Loucy (cell line): ENCODE measurements around the gene FOXK1.

Experiments used
- H2AFZ ChIP-seq: fragments of 200-600 bp; sonication (generic); 2 replicates; pipeline ENCODE4 v1.6.0; 2016; ENCODE audit warnings: antibody characterized with exemption, mild to moderate bottlenecking, low read length, moderate library complexity
- H3F3A ChIP-seq: fragments of 200-600 bp; 2 replicates; pipeline ENCODE4 v1.6.0; 2016; ENCODE audit warnings: antibody characterized with exemption, low read depth, mild to moderate bottlenecking
- H3K27me3 ChIP-seq: fragments of 200-600 bp; sonication (generic); 2 replicates; pipeline ENCODE4 v1.6.1; 2014; ENCODE audit warnings: low read length, mild to moderate bottlenecking; ENCODE audit not compliant: insufficient read depth, poor library complexity, severe bottlenecking
- H3K36me3 ChIP-seq: fragments of 200-600 bp; sonication (generic); 2 replicates; pipeline ENCODE4 v1.6.1; 2016; ENCODE audit warnings: low read length; ENCODE audit not compliant: insufficient read depth
- H3K4me1 ChIP-seq: fragments of 200-600 bp; sonication (generic); 2 replicates; pipeline ENCODE4 v1.5.1; 2014; ENCODE audit warnings: low read length, mild to moderate bottlenecking; ENCODE audit not compliant: insufficient read depth, poor library complexity, severe bottlenecking
- H3K4me2 ChIP-seq: fragments of 200-600 bp; sonication (generic); 2 replicates; pipeline ENCODE4 v1.6.0; 2014; ENCODE audit warnings: antibody characterized with exemption, low read length, low read depth, mild to moderate bottlenecking; ENCODE audit not compliant: poor library complexity, severe bottlenecking
- H3K4me3 ChIP-seq: fragments of 200-600 bp; sonication (generic); 2 replicates; pipeline ENCODE4 v1.5.1; 2014; ENCODE audit warnings: low read length, mild to moderate bottlenecking, mixed read lengths; ENCODE audit not compliant: poor library complexity, severe bottlenecking
- H3K79me2 ChIP-seq: fragments of 200-600 bp; sonication (generic); 2 replicates; pipeline ENCODE4 v1.6.1; 2014; ENCODE audit warnings: low read length; ENCODE audit not compliant: insufficient read depth
- H3K9ac ChIP-seq: fragments of 200-600 bp; sonication (generic); 2 replicates; pipeline ENCODE4 v1.6.0; 2014; ENCODE audit warnings: mild to moderate bottlenecking, low read depth, low read length, moderate library complexity; ENCODE audit not compliant: poor library complexity, severe bottlenecking
- H3K9me2 ChIP-seq: fragments of 200-600 bp; sonication (generic); replicated peaks from 2 replicates; pipeline ENCODE4 v1.6.1; 2016; ENCODE audit warnings: low read depth, low read length, mixed read lengths
- H3K9me3 ChIP-seq: fragments of 200-600 bp; sonication (generic); 2 replicates; pipeline ENCODE4 v1.6.1; 2014; ENCODE audit warnings: mild to moderate bottlenecking, antibody characterized with exemption, low read length, low read depth; ENCODE audit not compliant: insufficient read depth
- H4K20me1 ChIP-seq: fragments of 200-600 bp; sonication (generic); 2 replicates; pipeline ENCODE4 v1.6.0; 2014; ENCODE audit warnings: antibody characterized with exemption, low read length, mild to moderate bottlenecking; ENCODE audit not compliant: insufficient read depth, poor library complexity, severe bottlenecking
- EZH2phosphoT487 ChIP-seq: fragments of 200-600 bp; IDR thresholded peaks from 2 replicates; pipeline ENCODE4 v1.6.1; 2018; ENCODE audit warnings: antibody characterized with exemption, mild to moderate bottlenecking, moderate library complexity, borderline replicate concordance
- TF ChIP-seq, protein P1 (sequence below): fragments of 200-600 bp; sonication (generic); conservative IDR thresholded peaks from 2 replicates; pipeline ENCODE4 v1.5.1; 2014; ENCODE audit warnings: mild to moderate bottlenecking, antibody characterized with exemption, low read length

The FOXK1 gene

DNA sequence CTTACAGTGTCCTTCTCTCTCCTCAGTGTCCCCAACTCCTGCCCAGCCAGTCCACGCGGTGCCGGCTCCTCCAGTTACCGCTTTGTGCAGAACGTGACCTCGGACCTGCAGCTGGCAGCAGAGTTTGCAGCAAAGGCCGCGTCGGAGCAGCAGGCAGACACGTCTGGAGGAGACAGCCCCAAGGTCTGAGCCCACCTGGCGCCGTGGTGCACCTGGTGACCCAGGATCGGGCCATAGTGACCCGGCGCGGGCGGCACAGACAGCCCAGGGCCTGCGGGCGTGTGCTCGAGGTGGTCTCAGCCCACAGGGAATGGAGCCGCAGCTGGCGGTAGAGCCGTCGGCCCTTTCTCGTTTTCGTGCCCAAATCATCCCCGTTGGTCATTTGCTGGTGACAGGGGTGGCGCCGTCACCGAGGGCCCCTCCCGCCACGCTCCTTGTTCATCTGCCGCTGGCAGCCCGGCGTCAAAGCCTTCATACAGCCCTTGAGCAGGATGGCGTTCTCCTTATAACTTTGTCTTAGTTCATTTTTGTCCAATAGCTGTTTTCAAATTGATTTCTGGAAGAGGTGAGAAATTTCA, 72.4 kb downstream of the FOXK1 start:
- Histone ChIP-seq H3K4me3 (no peak overlapping the region), H3K9me2 (no peaks in the 10 kb centered on the region), H3F3A (no peaks in the 10 kb centered on the region), H3K27me3 (no peaks in the 10 kb centered on the region), H3K9me3 (no peaks in the 10 kb centered on the region), H2AFZ (no peak overlapping the region), H3K79me2 (no peaks in the 10 kb centered on the region), H3K4me1 (no peaks in the 10 kb centered on the region), H3K4me2 (no peak overlapping the region), H3K36me3 (peaks cover 57% of the 10 kb centered on the region; the same call in 1 of the 2 replicates), H3K9ac (no peak overlapping the region), H4K20me1 (peaks cover 7% of the 10 kb centered on the region)
- TF ChIP-seq EZH2phosphoT487 = no peak
- TF ChIP-seq, protein P1, sequence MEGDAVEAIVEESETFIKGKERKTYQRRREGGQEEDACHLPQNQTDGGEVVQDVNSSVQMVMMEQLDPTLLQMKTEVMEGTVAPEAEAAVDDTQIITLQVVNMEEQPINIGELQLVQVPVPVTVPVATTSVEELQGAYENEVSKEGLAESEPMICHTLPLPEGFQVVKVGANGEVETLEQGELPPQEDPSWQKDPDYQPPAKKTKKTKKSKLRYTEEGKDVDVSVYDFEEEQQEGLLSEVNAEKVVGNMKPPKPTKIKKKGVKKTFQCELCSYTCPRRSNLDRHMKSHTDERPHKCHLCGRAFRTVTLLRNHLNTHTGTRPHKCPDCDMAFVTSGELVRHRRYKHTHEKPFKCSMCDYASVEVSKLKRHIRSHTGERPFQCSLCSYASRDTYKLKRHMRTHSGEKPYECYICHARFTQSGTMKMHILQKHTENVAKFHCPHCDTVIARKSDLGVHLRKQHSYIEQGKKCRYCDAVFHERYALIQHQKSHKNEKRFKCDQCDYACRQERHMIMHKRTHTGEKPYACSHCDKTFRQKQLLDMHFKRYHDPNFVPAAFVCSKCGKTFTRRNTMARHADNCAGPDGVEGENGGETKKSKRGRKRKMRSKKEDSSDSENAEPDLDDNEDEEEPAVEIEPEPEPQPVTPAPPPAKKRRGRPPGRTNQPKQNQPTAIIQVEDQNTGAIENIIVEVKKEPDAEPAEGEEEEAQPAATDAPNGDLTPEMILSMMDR = no peak

DNA sequence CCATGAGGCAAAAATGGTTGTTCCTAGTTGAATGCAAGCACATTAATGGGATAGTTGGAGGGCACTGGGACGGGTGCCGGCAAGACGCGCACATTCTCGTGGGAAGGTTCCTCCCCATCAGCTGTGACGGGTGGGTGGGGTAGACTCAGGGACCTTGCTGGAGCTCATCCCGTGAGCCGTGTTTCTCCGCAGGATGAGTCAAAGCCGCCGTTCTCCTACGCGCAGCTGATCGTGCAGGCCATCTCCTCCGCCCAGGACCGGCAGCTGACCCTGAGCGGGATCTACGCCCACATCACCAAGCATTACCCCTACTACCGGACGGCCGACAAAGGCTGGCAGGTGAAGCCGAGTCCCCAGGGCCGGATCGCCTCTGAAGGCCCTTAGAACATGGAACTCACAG, 73.0 kb downstream of the FOXK1 start:
- H2AFZ ChIP-seq = no peak overlapping the region
- H3K9ac ChIP-seq = no peak overlapping the region
- TF ChIP-seq, protein P1 = no peak
- TF ChIP-seq EZH2phosphoT487 = no peak
- H3K4me2 ChIP-seq = no peak overlapping the region
- H3K9me3 ChIP-seq = no peaks in the 10 kb centered on the region
- H3K79me2 ChIP-seq = no peaks in the 10 kb centered on the region
- H3K36me3 ChIP-seq = peaks cover 57% of the 10 kb centered on the region; the same call in 1 of the 2 replicates
- H3F3A ChIP-seq = no peaks in the 10 kb centered on the region
- no peaks in the 10 kb centered on the region for H3K4me1 ChIP-seq
- no peaks in the 10 kb centered on the region for H3K27me3 ChIP-seq
- H3K9me2 ChIP-seq = no peaks in the 10 kb centered on the region
- H4K20me1 ChIP-seq = peaks cover 7% of the 10 kb centered on the region
- no peak overlapping the region for H3K4me3 ChIP-seq

DNA sequence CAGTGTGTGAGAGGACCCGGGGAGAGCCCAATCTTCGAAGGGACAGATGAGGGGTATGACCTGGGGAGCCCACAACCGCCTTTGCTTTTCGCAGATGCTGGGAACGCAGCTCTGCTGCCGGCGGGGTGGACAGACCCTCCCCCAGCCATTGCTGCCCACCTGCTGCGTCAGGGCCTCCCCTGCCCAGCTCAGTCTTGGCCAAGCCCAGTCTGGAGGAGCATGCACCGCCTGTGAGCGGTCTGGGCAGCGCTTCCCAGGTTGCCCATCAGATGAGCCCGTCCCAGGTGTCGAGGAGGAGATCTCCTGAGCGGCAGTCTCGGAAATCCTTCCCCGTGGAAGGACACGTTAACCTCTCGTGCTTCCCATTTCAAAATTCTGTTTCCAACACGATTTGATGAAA, 76.0 kb downstream of the FOXK1 start:
- Histone ChIP-seq H3K9me3 (no peaks in the 10 kb centered on the region), H3K4me1 (no peaks in the 10 kb centered on the region), H3K79me2 (no peaks in the 10 kb centered on the region), H3K9ac (no peak overlapping the region), H2AFZ (no peak overlapping the region), H3K4me2 (no peak overlapping the region), H3K4me3 (no peak overlapping the region), H3K36me3 (peaks cover 83% of the 10 kb centered on the region; the same call in 1 of the 2 replicates), H4K20me1 (peaks cover 7% of the 10 kb centered on the region), H3K27me3 (no peaks in the 10 kb centered on the region), H3F3A (no peaks in the 10 kb centered on the region), H3K9me2 (no peaks in the 10 kb centered on the region)
- TF ChIP-seq EZH2phosphoT487 = no peak
- TF ChIP-seq, protein P1 = no peak
